Panc1 (cell line): ENCODE measurements around the gene S100A10. TPM values are rescaled to one million over a fixed set of nuclear protein-coding genes. Genes with fewer than 3 reads are reported as not detected.

Experiments
- ATAC-seq: fragments of 200-7000 bp; cut with Tn5 transposase; 2 replicates; pipeline ENCODE4 v1.9.1; 2020; ENCODE audit warnings: mild to moderate bottlenecking, moderate library complexity
- BruUV-seq: library from RNA; stranded (reverse); fragments of 400-500 nt; replicated peaks from 2 replicates; lab custom pipeline; 2021; lab: Mats Ljungman, UMichigan
- CTCF ChIA-PET: fragments of 300-600 bp; sonication (Branson Sonifier 250); formaldehyde crosslinking; loops from one replicate; lab custom pipeline; 2022; ENCODE audit warnings: antibody characterized with exemption; lab: Charles Lee
- POLR2A ChIA-PET: fragments of 300-600 bp; sonication (Branson Sonifier 250); formaldehyde crosslinking; loops from one replicate; lab custom pipeline; 2022; ENCODE audit warnings: antibody characterized with exemption; lab: Charles Lee
- DNase-seq: peaks from one replicate; pipeline ENCODE4 v3.0.0-alpha.2; 2010; ENCODE audit warnings: low read depth, low spot score
- H3K27ac ChIP-seq: 2 replicates; pipeline ENCODE4 v1.5.1; 2011; ENCODE audit warnings: mild to moderate bottlenecking, low read length, inconsistent platforms
- H3K27me3 ChIP-seq: fragments of 200-500 bp; sonication (Bioruptor generic); 2 replicates; pipeline ENCODE4 v1.6.0; 2014; ENCODE audit warnings: low read length, inconsistent platforms; ENCODE audit not compliant: control insufficient read depth, insufficient read depth
- H3K36me3 ChIP-seq: fragments of 200-500 bp; sonication (Bioruptor generic); 2 replicates; pipeline ENCODE4 v1.5.1; 2014; ENCODE audit warnings: inconsistent platforms, mild to moderate bottlenecking, low read length, moderate library complexity; ENCODE audit not compliant: control insufficient read depth, insufficient read depth
- H3K4me1 ChIP-seq: 2 replicates; pipeline ENCODE4 v1.5.1; 2011; ENCODE audit warnings: inconsistent platforms, mild to moderate bottlenecking, low read length, moderate library complexity; ENCODE audit not compliant: control insufficient read depth, insufficient read depth
- H3K4me3 ChIP-seq, 2 experiments: 2 replicates each; pipeline ENCODE4 v1.5.1; 2011 to 2012; ENCODE audit warnings: low read depth in 2 of 2, low read length in 2 of 2, mild to moderate bottlenecking in 2 of 2, inconsistent platforms in 1 of 2, moderate library complexity in 1 of 2
- H3K9me3 ChIP-seq: fragments of 200-500 bp; sonication (Bioruptor generic); 2 replicates; pipeline ENCODE4 v1.5.1; 2014; ENCODE audit warnings: low read depth, mild to moderate bottlenecking, inconsistent platforms, low read length, moderate library complexity; ENCODE audit not compliant: control insufficient read depth, insufficient read depth
- POLR2AphosphoS5 ChIP-seq: IDR thresholded peaks from 2 replicates; pipeline ENCODE4 v1.6.1; 2012; ENCODE audit warnings: mild to moderate bottlenecking, low read depth, low read length, moderate library complexity
- REST ChIP-seq, 2 experiments: IDR thresholded peaks; 2 replicates each; pipeline ENCODE4 v1.6.1; 2011 to 2012; ENCODE audit warnings: low read depth in 2 of 2, control low read depth in 1 of 2, low read length in 1 of 2, mild to moderate bottlenecking in 1 of 2, moderate library complexity in 1 of 2; ENCODE audit not compliant: insufficient read depth in 1 of 2
- SIN3A ChIP-seq: IDR thresholded peaks from 2 replicates; pipeline ENCODE4 v1.6.1; 2012; ENCODE audit warnings: low read depth, mild to moderate bottlenecking, low read length, moderate library complexity, borderline replicate concordance; ENCODE audit not compliant: insufficient read depth
- TCF7L2 ChIP-seq: IDR thresholded peaks from 2 replicates; pipeline ENCODE4 v1.6.1; 2011; ENCODE audit warnings: mild to moderate bottlenecking, low read depth, low read length, inconsistent platforms
- in situ Hi-C: cut with HindIII; loops from 2 replicates; pipeline ENCODE4 v1.10.0; 2016; ENCODE audit warnings: low sequenced_read_pairs, low pct_unique_long_range_greater_than_20kb
- intact Hi-C: fragments of 100-400 bp; cut with micrococcal nuclease; formaldehyde crosslinking; loops from one replicate; pipeline ENCODE4 v1.10.0; 2022; ENCODE audit not compliant: unreplicated experiment
- total RNA-seq: library from RNA; stranded (reverse); gene quantifications from one replicate; pipeline ENCODE4 v1.2.1, GENCODE V29; 2021; ENCODE audit not compliant: unreplicated experiment
- TF ChIP-seq, protein P1 (sequence below): fragments of 450-650 bp; IDR thresholded peaks from 2 replicates; pipeline ENCODE4 v1.5.1; 2017; ENCODE audit warnings: mild to moderate bottlenecking

The S100A10 gene
- total RNA-seq, 1 experiment from 2014 or later: 1,621 TPM

DNA sequence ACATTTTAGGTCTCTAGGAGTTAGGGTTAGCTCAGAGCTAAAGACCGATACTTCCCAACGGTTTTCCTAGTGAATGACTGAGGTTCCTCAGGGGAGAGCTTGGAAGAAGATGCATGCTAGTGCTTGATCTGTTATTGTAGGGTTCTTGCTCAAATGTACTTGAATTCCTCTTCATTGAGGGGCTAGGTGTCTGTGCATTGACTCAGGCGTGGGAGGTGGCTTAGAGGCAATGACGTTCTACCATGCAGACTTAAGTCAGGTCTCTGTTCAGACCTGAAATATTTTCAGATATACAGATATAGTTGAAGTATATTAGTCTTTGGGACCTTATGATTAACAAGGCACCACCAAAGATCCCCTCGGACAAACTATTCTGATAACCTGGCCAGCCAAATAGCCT is 23.5 kb downstream of the S100A10 start:
- ChIA-PET POLR2A (interaction anchor here (0.6 to 0.7 kb wide), 2 partner anchors 23 to 30 kb away, joined by 15 to 25 read pairs; no protein-coding TSS in a partner anchor), CTCF (interaction anchor here (1.3 kb wide), 1 partner anchor 28 kb away, joined by 4 read pairs; no protein-coding TSS in a partner anchor)
- intact Hi-C loops: no loop called here
- Histone ChIP-seq H3K36me3 (no peaks in the 10 kb centered on the region), H3K27ac (peak overlapping the region; percentile 93), H3K27me3 (no peaks in the 10 kb centered on the region), H3K4me3 (no peak overlapping the region), H3K4me1 (peaks cover 77% of the 10 kb centered on the region), H3K9me3 (no peaks in the 10 kb centered on the region)
- no peak for ATAC-seq
- BruUV-seq: no TSS peak
- no peak for DNase-seq
- no peak for TF ChIP-seq POLR2AphosphoS5
- TF ChIP-seq TCF7L2: no peak
- no peak for TF ChIP-seq REST (IDR thresholded peaks at IDR 0.05; ENCODE audit: insufficient read depth in 1 of 2, low read depth in 2 of 2, low read length in 1 of 2)
- TF ChIP-seq, protein P1, sequence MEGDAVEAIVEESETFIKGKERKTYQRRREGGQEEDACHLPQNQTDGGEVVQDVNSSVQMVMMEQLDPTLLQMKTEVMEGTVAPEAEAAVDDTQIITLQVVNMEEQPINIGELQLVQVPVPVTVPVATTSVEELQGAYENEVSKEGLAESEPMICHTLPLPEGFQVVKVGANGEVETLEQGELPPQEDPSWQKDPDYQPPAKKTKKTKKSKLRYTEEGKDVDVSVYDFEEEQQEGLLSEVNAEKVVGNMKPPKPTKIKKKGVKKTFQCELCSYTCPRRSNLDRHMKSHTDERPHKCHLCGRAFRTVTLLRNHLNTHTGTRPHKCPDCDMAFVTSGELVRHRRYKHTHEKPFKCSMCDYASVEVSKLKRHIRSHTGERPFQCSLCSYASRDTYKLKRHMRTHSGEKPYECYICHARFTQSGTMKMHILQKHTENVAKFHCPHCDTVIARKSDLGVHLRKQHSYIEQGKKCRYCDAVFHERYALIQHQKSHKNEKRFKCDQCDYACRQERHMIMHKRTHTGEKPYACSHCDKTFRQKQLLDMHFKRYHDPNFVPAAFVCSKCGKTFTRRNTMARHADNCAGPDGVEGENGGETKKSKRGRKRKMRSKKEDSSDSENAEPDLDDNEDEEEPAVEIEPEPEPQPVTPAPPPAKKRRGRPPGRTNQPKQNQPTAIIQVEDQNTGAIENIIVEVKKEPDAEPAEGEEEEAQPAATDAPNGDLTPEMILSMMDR: no peak
- TF ChIP-seq SIN3A: no peak
- in situ Hi-C loops: no loop called here

- 0 out of 2 replicates have a peak, but pooled peaks have one; percentile 31 for TF ChIP-seq POLR2AphosphoS5
- TF ChIP-seq REST (IDR thresholded peaks at IDR 0.05; ENCODE audit: insufficient read depth in 1 of 2, low read depth in 2 of 2, low read length in 1 of 2): no peak
- TF ChIP-seq SIN3A: 0 out of 2 replicates have a peak, but pooled peaks have one; percentile 39
- TF ChIP-seq TCF7L2: peak; percentile 97
- TF ChIP-seq, protein P1: peak; percentile 52
- H3K27ac ChIP-seq: peak overlapping the region; percentile 93
- in situ Hi-C loops (no loop called here), intact Hi-C loops (loop anchor here (1.0 to 5.0 kb wide), 3 partner anchors 27 to 37 kb away; no protein-coding TSS in a partner anchor)
- H3K36me3 ChIP-seq: no peaks in the 10 kb centered on the region
- ChIA-PET POLR2A (interaction anchor here (0.9 to 1.3 kb wide), 4 partner anchors 12 to 33 kb away, joined by 3 to 6 read pairs (median 5); no protein-coding TSS in a partner anchor), CTCF (interaction anchor here (1.3 to 2.4 kb wide), 3 partner anchors 26 to 32 kb away, joined by 4 to 27 read pairs (median 4); no protein-coding TSS in a partner anchor)
- peak; percentile 71 for ATAC-seq
- peaks cover 70% of the 10 kb centered on the region for H3K4me1 ChIP-seq
- no peak for DNase-seq
- H3K4me3 ChIP-seq: peak overlapping the region in 1 of 2 experiments; percentile 9; a peak in 1 of 4 replicates
- no peaks in the 10 kb centered on the region for H3K27me3 ChIP-seq
- BruUV-seq: no TSS peak
- H3K9me3 ChIP-seq: no peaks in the 10 kb centered on the region
Observed at GRCh38 chr1:151968791-151969399, 24.8 kb downstream of the S100A10 start.
